Right atrium auricular region (tissue), 2 donors: Measurements from ENCODE around the gene EML6. TPM values are rescaled to one million over a fixed set of nuclear protein-coding genes. Genes with fewer than 3 reads are reported as not detected.

Experiments
- DNase-seq: peaks from one replicate; pipeline ENCODE4 v3.0.0-alpha.2; 2019; ENCODE audit warnings: low spot score
- H3K27ac ChIP-seq, 2 donors: fragments of 200-600 bp; sonication (generic); 1 replicate in 1 of 2; 2 replicates in 1 of 2; pipeline ENCODE4 v1.5.1; 2016 to 2019
- H3K27me3 ChIP-seq, 2 donors: fragments of 200-600 bp; sonication (generic); one replicate each; pipeline versions ENCODE4 v1.5.1 to v1.6.0; 2017 to 2019
- H3K36me3 ChIP-seq: fragments of 200-600 bp; sonication (generic); one replicate; pipeline ENCODE4 v1.5.1; 2016
- H3K4me1 ChIP-seq, 2 donors: fragments of 200-600 bp; sonication (generic); one replicate each; pipeline versions ENCODE4 v1.5.1 to v1.6.0; 2017 to 2019
- H3K4me3 ChIP-seq, 2 donors: fragments of 200-600 bp; sonication (generic); 1 replicate in 1 of 2; 2 replicates in 1 of 2; pipeline ENCODE4 v1.5.1; 2017 to 2019; ENCODE audit warnings: mild to moderate bottlenecking in 1 of 2, moderate library complexity in 1 of 2
- H3K9me3 ChIP-seq, 2 donors: fragments of 200-600 bp; sonication (generic); one replicate each; pipeline ENCODE4 v1.5.1; 2019
- CTCF ChIP-seq, 2 donors: fragments of 200-600 bp; sonication (generic); IDR thresholded peaks; one replicate each; pipeline ENCODE4 v1.5.1; 2019; ENCODE audit warnings: antibody characterized with exemption in 2 of 2
- total RNA-seq, 2 donors: library from RNA; depleted of rRNA; stranded (reverse); fragments of >200 nt; gene quantifications; one replicate each; pipeline ENCODE4 v1.1.0, GENCODE V29; 2016

The EML6 gene
- total RNA-seq, 2 donors from 2014 or later: 1.1 to 1.2 TPM

GRCh38 chr2:54889053-54889452 lies 165.6 kb downstream of the EML6 start:
- Histone ChIP-seq H3K36me3 (no peaks in the 10 kb centered on the region), H3K4me1 (no peaks in the 10 kb centered on the region), H3K9me3 (no peaks in the 10 kb centered on the region), H3K27ac (no peak overlapping the region), H3K4me3 (no peak overlapping the region), H3K27me3 (no peaks in the 10 kb centered on the region)
- no peak for TF ChIP-seq CTCF (IDR thresholded peaks at IDR 0.05)
- no peak for DNase-seq

GRCh38 chr2:54891909-54892308 lies 168.4 kb downstream of the EML6 start:
- H3K27me3 ChIP-seq: no peaks in the 10 kb centered on the region
- H3K4me3 ChIP-seq: no peak overlapping the region
- no peaks in the 10 kb centered on the region for H3K4me1 ChIP-seq
- H3K9me3 ChIP-seq: peaks cover 4 to 17% of the 10 kb centered on the region in 2 donors
- H3K36me3 ChIP-seq: no peaks in the 10 kb centered on the region
- TF ChIP-seq CTCF (IDR thresholded peaks at IDR 0.05): no peak
- no peak overlapping the region for H3K27ac ChIP-seq
- DNase-seq: no peak

- no peak for DNase-seq
- Histone ChIP-seq H3K36me3 (no peaks in the 10 kb centered on the region), H3K27me3 (no peaks in the 10 kb centered on the region), H3K4me3 (no peak overlapping the region), H3K4me1 (no peaks in the 10 kb centered on the region), H3K9me3 (peaks cover 4 to 17% of the 10 kb centered on the region in 2 donors), H3K27ac (no peak overlapping the region)
- no peak for TF ChIP-seq CTCF (IDR thresholded peaks at IDR 0.05)
Observed at GRCh38 chr2:54894467-54894866, 171.0 kb downstream of the EML6 start.

- Histone ChIP-seq H3K4me1 (no peaks in the 10 kb centered on the region), H3K4me3 (no peak overlapping the region), H3K27me3 (no peaks in the 10 kb centered on the region), H3K9me3 (peaks cover 4 to 17% of the 10 kb centered on the region in 2 donors), H3K27ac (no peak overlapping the region), H3K36me3 (no peaks in the 10 kb centered on the region)
- TF ChIP-seq CTCF (IDR thresholded peaks at IDR 0.05): no peak
- DNase-seq: no peak
Observed at GRCh38 chr2:54895730-54896129, 172.3 kb downstream of the EML6 start.

GRCh38 chr2:54897420-54898310 lies 174.2 kb downstream of the EML6 start:
- no peaks in the 10 kb centered on the region for H3K36me3 ChIP-seq
- TF ChIP-seq CTCF (IDR thresholded peaks at IDR 0.05): no peak
- H3K27me3 ChIP-seq: no peaks in the 10 kb centered on the region
- DNase-seq: no peak
- no peak overlapping the region for H3K4me3 ChIP-seq
- no peaks in the 10 kb centered on the region for H3K4me1 ChIP-seq
- H3K9me3 ChIP-seq: peaks cover 4 to 17% of the 10 kb centered on the region in 2 donors
- H3K27ac ChIP-seq: no peak overlapping the region
